ENCODE data around the gene PKIG.

DNA sequence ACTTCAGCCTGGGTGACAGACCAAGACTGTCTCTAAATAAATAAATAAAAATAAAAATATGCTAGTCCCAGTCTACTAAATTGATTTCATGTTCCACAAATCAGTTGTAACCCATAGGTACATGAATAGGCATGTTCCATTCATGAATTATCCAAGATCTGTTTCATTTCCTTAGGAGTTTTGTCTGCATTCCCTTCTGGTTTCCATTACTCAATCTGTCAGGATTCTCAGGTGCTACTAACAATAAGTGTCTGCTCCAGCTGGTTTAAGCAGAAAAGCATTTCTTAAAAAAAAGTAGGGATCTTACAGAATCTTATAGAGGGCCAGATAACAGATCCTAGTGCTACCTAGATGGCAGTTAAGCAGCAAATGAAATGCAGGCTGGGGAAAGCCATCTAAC is 15.6 kb upstream of the PKIG start:
- TF ChIP-seq, protein P1, sequence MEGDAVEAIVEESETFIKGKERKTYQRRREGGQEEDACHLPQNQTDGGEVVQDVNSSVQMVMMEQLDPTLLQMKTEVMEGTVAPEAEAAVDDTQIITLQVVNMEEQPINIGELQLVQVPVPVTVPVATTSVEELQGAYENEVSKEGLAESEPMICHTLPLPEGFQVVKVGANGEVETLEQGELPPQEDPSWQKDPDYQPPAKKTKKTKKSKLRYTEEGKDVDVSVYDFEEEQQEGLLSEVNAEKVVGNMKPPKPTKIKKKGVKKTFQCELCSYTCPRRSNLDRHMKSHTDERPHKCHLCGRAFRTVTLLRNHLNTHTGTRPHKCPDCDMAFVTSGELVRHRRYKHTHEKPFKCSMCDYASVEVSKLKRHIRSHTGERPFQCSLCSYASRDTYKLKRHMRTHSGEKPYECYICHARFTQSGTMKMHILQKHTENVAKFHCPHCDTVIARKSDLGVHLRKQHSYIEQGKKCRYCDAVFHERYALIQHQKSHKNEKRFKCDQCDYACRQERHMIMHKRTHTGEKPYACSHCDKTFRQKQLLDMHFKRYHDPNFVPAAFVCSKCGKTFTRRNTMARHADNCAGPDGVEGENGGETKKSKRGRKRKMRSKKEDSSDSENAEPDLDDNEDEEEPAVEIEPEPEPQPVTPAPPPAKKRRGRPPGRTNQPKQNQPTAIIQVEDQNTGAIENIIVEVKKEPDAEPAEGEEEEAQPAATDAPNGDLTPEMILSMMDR (IDR thresholded peaks at IDR 0.05; ENCODE audit: insufficient read depth, low read depth, low read length), result no peak
- TF ChIP-seq EZH2 (IDR thresholded peaks at IDR 0.05; ENCODE audit: insufficient read depth, low read length), result no peak
